ENCODE data around the gene TOE1. TPM values are rescaled to one million over a fixed set of nuclear protein-coding genes. Genes with fewer than 3 reads are reported as not detected.

TOE1 gene
- total RNA-seq, 1 experiment from 2014 or later: 11.5 TPM

DNA sequence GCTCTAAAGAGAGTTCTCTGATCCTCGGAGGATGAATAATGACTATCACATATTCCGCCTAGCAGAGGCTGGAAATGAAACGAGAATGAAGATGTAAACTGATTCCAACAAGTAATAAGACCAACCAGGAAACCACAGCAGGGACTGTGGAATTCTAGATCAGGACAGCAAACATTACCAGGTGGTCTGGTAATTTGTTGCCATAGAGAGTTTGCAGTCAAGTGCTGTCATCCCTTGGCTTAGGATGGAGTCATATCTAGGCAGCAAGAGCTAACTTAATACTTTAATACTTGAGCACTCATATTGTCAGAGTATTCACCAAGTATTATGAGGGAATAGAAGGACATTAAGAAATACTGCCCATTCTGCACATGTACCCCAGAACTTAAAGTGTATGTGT, 45.3 kb downstream of the TOE1 start:
- intact Hi-C loops (cut with micrococcal nuclease): no loop called here
- ChIA-PET CTCF (no interaction called here), POLR2A (no interaction called here), RAD21 (ENCODE audit: low non-redundant PET in 1 of 2, low total read pairs in 2 of 2, uncharacterized antibody in 2 of 2, unreplicated experiment in 2 of 2) (no interaction called here)
- H3K9me3 ChIP-seq (ENCODE audit: control insufficient read depth in 1 of 2, insufficient read depth in 1 of 2, low read depth in 1 of 2, low read length in 2 of 2): no peaks in the 10 kb centered on the region
- BruUV-seq (replicated peaks): no TSS peak
- TF ChIP-seq, protein P1, sequence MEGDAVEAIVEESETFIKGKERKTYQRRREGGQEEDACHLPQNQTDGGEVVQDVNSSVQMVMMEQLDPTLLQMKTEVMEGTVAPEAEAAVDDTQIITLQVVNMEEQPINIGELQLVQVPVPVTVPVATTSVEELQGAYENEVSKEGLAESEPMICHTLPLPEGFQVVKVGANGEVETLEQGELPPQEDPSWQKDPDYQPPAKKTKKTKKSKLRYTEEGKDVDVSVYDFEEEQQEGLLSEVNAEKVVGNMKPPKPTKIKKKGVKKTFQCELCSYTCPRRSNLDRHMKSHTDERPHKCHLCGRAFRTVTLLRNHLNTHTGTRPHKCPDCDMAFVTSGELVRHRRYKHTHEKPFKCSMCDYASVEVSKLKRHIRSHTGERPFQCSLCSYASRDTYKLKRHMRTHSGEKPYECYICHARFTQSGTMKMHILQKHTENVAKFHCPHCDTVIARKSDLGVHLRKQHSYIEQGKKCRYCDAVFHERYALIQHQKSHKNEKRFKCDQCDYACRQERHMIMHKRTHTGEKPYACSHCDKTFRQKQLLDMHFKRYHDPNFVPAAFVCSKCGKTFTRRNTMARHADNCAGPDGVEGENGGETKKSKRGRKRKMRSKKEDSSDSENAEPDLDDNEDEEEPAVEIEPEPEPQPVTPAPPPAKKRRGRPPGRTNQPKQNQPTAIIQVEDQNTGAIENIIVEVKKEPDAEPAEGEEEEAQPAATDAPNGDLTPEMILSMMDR (IDR thresholded peaks at IDR 0.05 in 2 of 3, conservative IDR thresholded peaks at IDR 0.05 in 1 of 3; ENCODE audit: borderline replicate concordance in 1 of 3, insufficient read depth in 1 of 3, low read depth in 2 of 3, low read length in 2 of 3): no peak
- TF ChIP-seq ZFX (IDR thresholded peaks at IDR 0.05): no peak
- no peak overlapping the region for H3K9ac ChIP-seq (ENCODE audit: low read length)
- no peaks in the 10 kb centered on the region for H3K36me3 ChIP-seq (ENCODE audit: control insufficient read depth in 1 of 2, insufficient read depth in 2 of 2, low read length in 2 of 2)
- no peaks in the 10 kb centered on the region for H3K9me2 ChIP-seq (ENCODE audit: insufficient read depth)
- H3K79me2 ChIP-seq (ENCODE audit: insufficient read depth, low read length): no peaks in the 10 kb centered on the region
- no peak overlapping the region for H2AFZ ChIP-seq (ENCODE audit: low read depth, low read length, poor library complexity, severe bottlenecking)
- no peaks in the 10 kb centered on the region for H4K20me1 ChIP-seq (ENCODE audit: insufficient read depth)
- no peaks in the 10 kb centered on the region for H3K27me3 ChIP-seq (ENCODE audit: insufficient read depth, low read length)
- H3K27ac ChIP-seq (ENCODE audit: low read depth, low read length): no peak overlapping the region
- no peaks in the 10 kb centered on the region for H3K4me1 ChIP-seq (ENCODE audit: control insufficient read depth in 1 of 2, insufficient read depth in 2 of 2, low read length in 2 of 2)
- H3K4me2 ChIP-seq (ENCODE audit: low read length): no peak overlapping the region
- H3K4me3 ChIP-seq (replicated peaks in 1 of 2; ENCODE audit: low read depth in 1 of 2, low read length in 2 of 2): no peak overlapping the region
- DNase-seq (ENCODE audit: low read depth, low spot score): no peak
- no peak for ATAC-seq

DNA sequence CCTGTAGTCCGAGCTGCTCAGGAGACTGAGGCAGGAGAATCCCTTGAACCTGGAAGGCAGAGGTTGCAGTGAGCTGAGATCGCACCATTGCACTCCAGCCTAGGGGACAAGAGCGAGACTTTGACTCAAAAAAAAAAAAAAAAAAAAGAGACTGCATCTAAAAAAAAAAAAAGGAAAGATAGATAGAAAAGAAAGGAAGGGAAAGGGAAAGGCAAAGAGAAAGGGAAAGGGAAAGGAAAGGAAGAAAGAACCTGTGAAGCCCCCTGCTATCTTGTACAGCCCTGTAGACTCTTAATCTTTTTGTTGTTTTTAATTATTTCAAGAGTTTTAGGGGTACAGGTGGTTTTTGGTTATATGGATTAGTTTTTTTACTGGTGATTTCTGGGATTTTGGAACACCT, 46.2 kb downstream of the TOE1 start:
- ChIA-PET CTCF (no interaction called here), POLR2A (no interaction called here), RAD21 (ENCODE audit: low non-redundant PET in 1 of 2, low total read pairs in 2 of 2, uncharacterized antibody in 2 of 2, unreplicated experiment in 2 of 2) (no interaction called here)
- no peaks in the 10 kb centered on the region for H3K79me2 ChIP-seq (ENCODE audit: insufficient read depth, low read length)
- H3K9me3 ChIP-seq (ENCODE audit: control insufficient read depth in 1 of 2, insufficient read depth in 1 of 2, low read depth in 1 of 2, low read length in 2 of 2): no peaks in the 10 kb centered on the region
- no peaks in the 10 kb centered on the region for H3K9me2 ChIP-seq (ENCODE audit: insufficient read depth)
- H3K4me2 ChIP-seq (ENCODE audit: low read length): no peak overlapping the region
- no peaks in the 10 kb centered on the region for H3K36me3 ChIP-seq (ENCODE audit: control insufficient read depth in 1 of 2, insufficient read depth in 2 of 2, low read length in 2 of 2)
- H3K27ac ChIP-seq (ENCODE audit: low read depth, low read length): no peak overlapping the region
- H4K20me1 ChIP-seq (ENCODE audit: insufficient read depth): no peaks in the 10 kb centered on the region
- TF ChIP-seq EZH2 (IDR thresholded peaks at IDR 0.05) (no peak), SRF (IDR thresholded peaks at IDR 0.05; ENCODE audit: low read depth) (no peak), ZFX (IDR thresholded peaks at IDR 0.05) (no peak), FOSL1 (IDR thresholded peaks at IDR 0.05; ENCODE audit: low read depth) (no peak), POLR2AphosphoS5 (IDR thresholded peaks at IDR 0.05; ENCODE audit: low read depth, low read length) (no peak)
- TF ChIP-seq, protein P2, sequence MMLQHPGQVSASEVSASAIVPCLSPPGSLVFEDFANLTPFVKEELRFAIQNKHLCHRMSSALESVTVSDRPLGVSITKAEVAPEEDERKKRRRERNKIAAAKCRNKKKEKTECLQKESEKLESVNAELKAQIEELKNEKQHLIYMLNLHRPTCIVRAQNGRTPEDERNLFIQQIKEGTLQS (IDR thresholded peaks at IDR 0.05): no peak
- H2AFZ ChIP-seq (ENCODE audit: low read depth, low read length, poor library complexity, severe bottlenecking): no peak overlapping the region
- intact Hi-C loops (cut with micrococcal nuclease): no loop called here
- no peaks in the 10 kb centered on the region for H3K4me1 ChIP-seq (ENCODE audit: control insufficient read depth in 1 of 2, insufficient read depth in 2 of 2, low read length in 2 of 2)
- no peak overlapping the region for H3K4me3 ChIP-seq (replicated peaks in 1 of 2; ENCODE audit: low read depth in 1 of 2, low read length in 2 of 2)
- ATAC-seq: no peak
- H3K9ac ChIP-seq (ENCODE audit: low read length): no peak overlapping the region
- BruUV-seq (replicated peaks): no TSS peak
- DNase-seq (ENCODE audit: low read depth, low spot score): no peak
- no peaks in the 10 kb centered on the region for H3K27me3 ChIP-seq (ENCODE audit: insufficient read depth, low read length)

Other genes starting within 250 kb of the TOE1 start
- gene ZSWIM5, start 133.6 kb upstream of the TOE1 start, total RNA-seq (2021; ENCODE audit: unreplicated experiment): 1.1 TPM
- gene HPDL, start 13.3 kb upstream of the TOE1 start, total RNA-seq (2021; ENCODE audit: unreplicated experiment): not detected
- 44.8 TPM for gene MUTYH, start 270 bp downstream of the TOE1 start, total RNA-seq (2021; ENCODE audit: unreplicated experiment)
- 5.0 TPM for gene TESK2, start 151.0 kb downstream of the TOE1 start, total RNA-seq (2021; ENCODE audit: unreplicated experiment)
- 3.1 TPM for gene CCDC163, start 159.9 kb downstream of the TOE1 start, total RNA-seq (2021; ENCODE audit: unreplicated experiment)
- gene MMACHC, start 160.1 kb downstream of the TOE1 start, total RNA-seq (2021; ENCODE audit: unreplicated experiment): 16.2 TPM
- gene PRDX1, start 181.7 kb downstream of the TOE1 start, total RNA-seq (2021; ENCODE audit: unreplicated experiment): 1,171 TPM
- gene AKR1A1, start 210.7 kb downstream of the TOE1 start, total RNA-seq (2021; ENCODE audit: unreplicated experiment): 199 TPM
- gene NASP, start 243.9 kb downstream of the TOE1 start, total RNA-seq (2021; ENCODE audit: unreplicated experiment): 185 TPM

Data from HCT116 (cell line).